Transverse colon (tissue), 4 donors: Measurements from ENCODE around the gene PMPCA. TPM values are rescaled to one million over a fixed set of nuclear protein-coding genes. Genes with fewer than 3 reads are reported as not detected.

Experiments
- DNase-seq: peaks from one replicate; pipeline ENCODE4 v3.0.0-alpha.2; 2019
- H3K27ac ChIP-seq, 4 donors: fragments of 200-600 bp; sonication (generic); 2 replicates each; pipeline ENCODE4 v1.5.1; 2016 to 2018; ENCODE audit warnings: inconsistent platforms in 4 of 4
- H3K27me3 ChIP-seq: fragments of 200-600 bp; sonication (generic); 2 replicates; pipeline ENCODE4 v1.5.1; 2017; ENCODE audit warnings: inconsistent platforms
- H3K36me3 ChIP-seq, 4 donors: fragments of 200-600 bp; sonication (generic); 2 replicates each; pipeline ENCODE4 v1.5.1; 2017 to 2019; ENCODE audit warnings: inconsistent platforms in 4 of 4
- H3K4me1 ChIP-seq, 4 donors: fragments of 200-600 bp; sonication (generic); 2 replicates each; pipeline ENCODE4 v1.5.1; 2017 to 2020; ENCODE audit warnings: inconsistent platforms in 4 of 4
- H3K4me3 ChIP-seq, 4 donors: fragments of 200-600 bp; sonication (generic); 1 replicate in 1 of 4; 2 replicates in 3 of 4; pipeline versions ENCODE4 v1.5.1 to v1.6.1; 2017 to 2019; ENCODE audit warnings: inconsistent platforms in 4 of 4
- H3K9me3 ChIP-seq, 2 donors: fragments of 200-600 bp; sonication (generic); 2 replicates each; pipeline ENCODE4 v1.5.1; 2017 to 2019; ENCODE audit warnings: inconsistent platforms in 2 of 2
- EP300 ChIP-seq: sonication (generic); formaldehyde crosslinking; IDR thresholded peaks from one replicate; pipeline ENCODE4 v1.6.1; 2017; ENCODE audit warnings: antibody characterized with exemption, low read depth
- POLR2A ChIP-seq: fragments of 450-650 bp; IDR thresholded peaks from one replicate; pipeline ENCODE4 v1.6.1; 2016; ENCODE audit warnings: antibody characterized with exemption, mild to moderate bottlenecking, moderate library complexity
- POLR2AphosphoS5 ChIP-seq, 3 donors: sonication (generic); formaldehyde crosslinking; IDR thresholded peaks; one replicate each; pipeline ENCODE4 v1.6.1; 2016; ENCODE audit warnings: antibody characterized with exemption in 3 of 3
- WGBS, 2 donors: methylation state at CpG; one replicate each; pipeline ENCODE4 v1.1.5; 2018; ENCODE audit warnings: low coverage in 1 of 2; 5-methylcytosine and 5-hydroxymethylcytosine counted together
- in situ Hi-C, 4 donors: fragments of 200-750 bp; cut with MboI; loops; one replicate each; pipeline versions ENCODE4 v1.15.0 to v1.15.1; 2017; ENCODE audit warnings: low sequenced_read_pairs in 3 of 4, low pct_ligation_motif_present in 1 of 4, low pct_unique_long_range_greater_than_20kb in 1 of 4
- intact Hi-C: fragments of 100-400 bp; cut with DNase I; formaldehyde crosslinking; loops from one replicate; pipeline ENCODE4 v1.15.1; 2023; ENCODE audit warnings: low total_unique reads
- total RNA-seq, 4 donors: library from RNA; depleted of rRNA; stranded (reverse); fragments of >200 nt; gene quantifications; one replicate each; pipeline ENCODE4 v1.1.0, GENCODE V29; 2016
- TF ChIP-seq, protein P1 (sequence below), 5 experiments: fragments of 200-600 bp in 3 of 5; fragments of 450-650 bp in 2 of 5; sonication (generic) in 3 of 5; IDR thresholded peaks; 1 replicate in 2 of 5; 2 replicates in 3 of 5; pipeline ENCODE4 v1.5.1; 2016 to 2017; ENCODE audit warnings: antibody characterized with exemption in 5 of 5, inconsistent platforms in 3 of 5, mild to moderate bottlenecking in 2 of 5, moderate library complexity in 1 of 5

The PMPCA gene
- total RNA-seq, 4 donors from 2014 or later, result 24.3 to 61.3 (median 45.8) TPM

DNA sequence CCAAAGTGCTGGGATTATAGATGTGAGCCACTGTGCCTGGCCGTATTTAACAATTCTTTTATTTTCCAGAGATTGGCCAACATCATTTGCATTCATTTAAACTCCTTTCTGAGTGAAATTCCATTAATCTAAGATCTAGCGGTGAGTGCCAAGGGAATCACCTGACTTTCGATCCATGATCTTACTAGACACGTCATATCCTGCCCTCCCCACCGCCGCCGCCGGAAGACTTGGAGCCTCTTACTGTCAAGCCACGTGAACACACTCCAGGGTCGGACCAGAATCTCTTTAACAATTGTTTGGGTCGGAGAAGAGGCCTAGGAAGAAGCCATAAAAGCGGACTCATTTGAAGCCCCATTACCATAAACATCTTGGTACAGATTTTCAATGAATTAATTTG lies 16.3 kb downstream of the PMPCA start:
- no peaks in the 10 kb centered on the region for H3K4me1 ChIP-seq
- no peak for DNase-seq
- H3K36me3 ChIP-seq, result peaks cover 0 to 18% (median 8%) of the 10 kb centered on the region in 4 donors
- 80 to 90% methylated on average over 1 to 12 of the region's 12 CpGs for WGBS, 2 donors
- no peak overlapping the region for H3K27ac ChIP-seq
- in situ Hi-C loops, result no loop called here
- no peak overlapping the region for H3K4me3 ChIP-seq
- intact Hi-C loops, result no loop called here
- TF ChIP-seq, protein P1, sequence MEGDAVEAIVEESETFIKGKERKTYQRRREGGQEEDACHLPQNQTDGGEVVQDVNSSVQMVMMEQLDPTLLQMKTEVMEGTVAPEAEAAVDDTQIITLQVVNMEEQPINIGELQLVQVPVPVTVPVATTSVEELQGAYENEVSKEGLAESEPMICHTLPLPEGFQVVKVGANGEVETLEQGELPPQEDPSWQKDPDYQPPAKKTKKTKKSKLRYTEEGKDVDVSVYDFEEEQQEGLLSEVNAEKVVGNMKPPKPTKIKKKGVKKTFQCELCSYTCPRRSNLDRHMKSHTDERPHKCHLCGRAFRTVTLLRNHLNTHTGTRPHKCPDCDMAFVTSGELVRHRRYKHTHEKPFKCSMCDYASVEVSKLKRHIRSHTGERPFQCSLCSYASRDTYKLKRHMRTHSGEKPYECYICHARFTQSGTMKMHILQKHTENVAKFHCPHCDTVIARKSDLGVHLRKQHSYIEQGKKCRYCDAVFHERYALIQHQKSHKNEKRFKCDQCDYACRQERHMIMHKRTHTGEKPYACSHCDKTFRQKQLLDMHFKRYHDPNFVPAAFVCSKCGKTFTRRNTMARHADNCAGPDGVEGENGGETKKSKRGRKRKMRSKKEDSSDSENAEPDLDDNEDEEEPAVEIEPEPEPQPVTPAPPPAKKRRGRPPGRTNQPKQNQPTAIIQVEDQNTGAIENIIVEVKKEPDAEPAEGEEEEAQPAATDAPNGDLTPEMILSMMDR (IDR thresholded peaks at IDR 0.05), result no peak
- no peak for TF ChIP-seq EP300
- TF ChIP-seq POLR2A, result no peak
- TF ChIP-seq POLR2AphosphoS5 (IDR thresholded peaks at IDR 0.05), result no peak
- H3K9me3 ChIP-seq, result no peaks in the 10 kb centered on the region
- no peaks in the 10 kb centered on the region for H3K27me3 ChIP-seq

DNA sequence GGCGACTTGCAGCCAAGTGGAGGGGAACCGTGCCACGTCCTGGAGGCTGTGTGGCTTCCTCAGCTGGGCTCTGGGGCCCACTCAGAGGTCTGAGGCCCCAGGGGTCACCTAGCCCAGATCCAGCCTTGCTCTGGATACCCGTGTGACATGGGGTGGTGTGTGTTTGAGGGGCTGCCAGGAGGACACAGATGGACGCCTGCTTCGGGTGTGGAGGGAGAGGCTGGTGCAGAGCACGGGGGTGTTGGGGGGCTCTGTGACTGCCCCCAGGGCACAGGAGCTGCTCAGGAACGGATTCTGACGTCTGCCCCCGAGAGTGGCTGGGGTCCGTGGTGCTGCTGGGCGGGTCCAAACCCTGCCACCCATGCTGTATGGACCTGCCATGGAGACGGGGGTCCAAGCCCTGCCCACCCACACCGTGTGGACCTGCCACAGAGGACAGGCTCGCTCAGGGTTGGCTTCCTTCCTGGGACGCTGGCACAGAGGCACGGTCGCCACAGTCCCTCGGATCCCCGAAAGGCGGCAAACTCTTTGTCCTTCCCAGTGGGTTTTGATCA lies 18.7 kb downstream of the PMPCA start:
- intact Hi-C loops, result no loop called here
- H3K27me3 ChIP-seq, result no peaks in the 10 kb centered on the region
- no peak overlapping the region for H3K4me3 ChIP-seq
- no peaks in the 10 kb centered on the region for H3K36me3 ChIP-seq
- DNase-seq, result no peak
- no peak overlapping the region for H3K27ac ChIP-seq
- TF ChIP-seq EP300 (no peak), POLR2AphosphoS5 (IDR thresholded peaks at IDR 0.05) (no peak), POLR2A (no peak)
- TF ChIP-seq, protein P1 (IDR thresholded peaks at IDR 0.05), result no peak
- H3K9me3 ChIP-seq, result no peaks in the 10 kb centered on the region
- H3K4me1 ChIP-seq, result no peaks in the 10 kb centered on the region
- in situ Hi-C loops, result no loop called here
- 89% methylated on average over 21 of the region's 21 CpGs; no CpG with 5 or more reads in 1 of the 2 donors for WGBS, 2 donors

DNA sequence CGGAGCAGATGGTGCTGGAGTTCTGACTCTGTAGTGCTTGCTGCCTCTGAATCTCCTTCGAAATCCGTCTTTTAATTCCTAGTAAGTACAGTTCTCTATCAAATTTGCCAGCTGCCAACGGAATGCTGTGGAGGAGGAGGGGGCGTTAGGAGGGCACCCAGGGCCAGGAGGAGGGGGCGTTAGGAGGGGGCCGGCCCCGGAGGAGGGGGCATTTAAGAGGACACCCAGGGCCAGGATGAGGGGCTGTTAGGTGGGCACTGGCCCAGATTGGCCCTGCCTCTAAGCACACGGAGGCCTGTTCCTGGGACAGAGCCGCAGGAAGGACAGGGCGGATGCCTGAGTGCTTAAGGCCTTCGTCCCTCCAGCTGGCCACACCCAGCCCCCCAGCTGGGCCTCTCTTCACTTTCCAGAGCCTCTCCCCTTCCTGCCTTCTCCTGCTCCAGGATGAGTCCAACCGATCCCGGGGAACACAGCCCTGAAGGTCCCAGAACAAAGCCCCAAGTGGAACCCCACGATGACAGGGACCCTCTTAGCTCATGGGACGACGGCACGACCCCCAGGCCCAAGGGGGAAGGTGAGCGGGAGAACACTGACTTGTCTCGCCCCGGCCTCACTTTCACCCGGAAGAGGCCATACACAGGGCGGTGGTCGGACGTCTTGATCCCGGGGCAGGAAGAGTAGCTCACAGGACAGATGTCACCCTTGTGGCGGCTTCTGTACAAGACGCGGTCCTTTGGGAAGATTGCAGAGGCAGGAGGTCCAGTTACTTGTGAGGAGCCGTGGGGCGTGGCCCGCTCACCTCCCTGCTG lies 19.4 kb downstream of the PMPCA start:
- no peak overlapping the region for H3K4me3 ChIP-seq
- H3K27ac ChIP-seq, result no peak overlapping the region
- DNase-seq, result no peak
- intact Hi-C loops, result no loop called here
- no peaks in the 10 kb centered on the region for H3K9me3 ChIP-seq
- in situ Hi-C loops, result no loop called here
- WGBS, 2 donors, result 80 to 88% methylated on average over 8 to 32 of the region's 32 CpGs
- H3K4me1 ChIP-seq, result no peaks in the 10 kb centered on the region
- H3K27me3 ChIP-seq, result no peaks in the 10 kb centered on the region
- TF ChIP-seq POLR2A (no peak), EP300 (no peak), POLR2AphosphoS5 (IDR thresholded peaks at IDR 0.05) (no peak)
- TF ChIP-seq, protein P1 (IDR thresholded peaks at IDR 0.05), result no peak
- H3K36me3 ChIP-seq, result no peaks in the 10 kb centered on the region

DNA sequence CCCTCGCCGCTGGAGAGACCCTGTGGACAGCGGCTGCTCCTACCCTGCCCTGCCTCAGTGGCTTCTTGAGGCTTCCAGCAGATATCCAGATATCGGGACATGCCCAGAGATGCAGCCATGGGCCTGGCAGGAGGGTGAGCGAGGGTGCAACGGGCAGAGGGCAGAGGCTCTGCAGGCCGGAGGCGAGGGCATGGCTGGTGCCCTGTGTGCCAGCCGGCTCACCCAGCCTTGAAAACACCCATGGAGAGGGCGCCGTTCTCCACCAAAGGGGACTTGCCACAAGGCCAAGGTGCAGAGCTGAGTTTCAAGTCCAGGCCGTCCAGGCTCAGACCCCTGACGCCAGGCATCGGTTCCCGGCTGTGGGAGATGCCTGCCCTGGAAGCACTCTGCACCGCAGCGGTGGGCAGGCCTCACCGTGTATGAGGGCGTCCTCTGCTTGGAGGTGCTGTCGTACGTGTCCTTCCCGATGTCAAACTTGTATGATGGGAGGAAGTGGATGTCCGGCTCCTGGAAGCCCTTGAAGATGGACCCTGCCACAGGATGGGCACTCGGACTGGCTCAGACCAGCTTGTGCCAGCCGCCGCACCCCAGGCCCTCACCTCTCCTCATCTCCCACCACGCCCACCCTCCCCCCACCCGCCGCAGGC lies 20.3 kb downstream of the PMPCA start:
- Histone ChIP-seq H3K36me3 (no peaks in the 10 kb centered on the region), H3K4me3 (no peak overlapping the region), H3K4me1 (no peaks in the 10 kb centered on the region), H3K9me3 (no peaks in the 10 kb centered on the region), H3K27me3 (no peaks in the 10 kb centered on the region), H3K27ac (no peak overlapping the region)
- 90% methylated on average over 19 of the region's 29 CpGs; no CpG with 5 or more reads in 1 of the 2 donors for WGBS, 2 donors
- intact Hi-C loops (no loop called here), in situ Hi-C loops (no loop called here)
- no peak for DNase-seq
- no peak for TF ChIP-seq EP300
- TF ChIP-seq POLR2AphosphoS5 (IDR thresholded peaks at IDR 0.05), result no peak
- TF ChIP-seq POLR2A, result no peak
- TF ChIP-seq, protein P1 (IDR thresholded peaks at IDR 0.05), result no peak
